ENCODE results near the gene AVPR1B.
"Not testable (repeated sequence)": the region's sequence is repeated elsewhere in the genome, so short reads cannot be mapped to it uniquely, and the experiment has no call there.

The AVPR1B gene

GRCh38 chr1:206080026-206080820 lies 37.0 kb downstream of the AVPR1B start:
- no peak for DNase-seq

GRCh38 chr1:206079135-206079534 lies 38.1 kb downstream of the AVPR1B start:
- DNase-seq, result no peak

GRCh38 chr1:206075786-206076755 lies 41.1 kb downstream of the AVPR1B start:
- DNase-seq, result no peak

- DNase-seq, result no peak
These were observed 42.3 kb downstream of the AVPR1B start for GRCh38 chr1:206074839-206075238.

- DNase-seq, result no peak
These were observed 46.4 kb downstream of the AVPR1B start for GRCh38 chr1:206070627-206071304.

- no peak for DNase-seq
These were observed 48.9 kb downstream of the AVPR1B start for GRCh38 chr1:206068314-206068713.

GRCh38 chr1:206067486-206068227 lies 49.5 kb downstream of the AVPR1B start:
- no peak for DNase-seq

- no peak for DNase-seq
These were observed 50.6 kb downstream of the AVPR1B start for GRCh38 chr1:206066479-206067171.

GRCh38 chr1:206065547-206066145 lies 51.5 kb downstream of the AVPR1B start:
- no peak for DNase-seq

- not testable (repeated sequence) for DNase-seq
These were observed 52.7 kb downstream of the AVPR1B start for GRCh38 chr1:206064501-206064900.

- DNase-seq, result not testable (repeated sequence)
These were observed 53.2 kb downstream of the AVPR1B start for GRCh38 chr1:206064001-206064400.

- DNase-seq, result no peak
These were observed 54.7 kb downstream of the AVPR1B start for GRCh38 chr1:206062464-206062863.

GRCh38 chr1:206060844-206061243 lies 56.3 kb downstream of the AVPR1B start:
- DNase-seq, result no peak
